Kidney (tissue), 14 donors: ENCODE measurements around the gene KIAA0232. TPM values are rescaled to one million over a fixed set of nuclear protein-coding genes. Genes with fewer than 3 reads are reported as not detected.
"Not testable (repeated sequence)": the region's sequence is repeated elsewhere in the genome, so short reads cannot be mapped to it uniquely, and the experiment has no call there.

Experiments used
- DNase-seq, 5 donors: peaks; one replicate each; pipeline ENCODE4 v3.0.0-alpha.2; 2013 to 2020
- FAIRE-seq: peaks from 2 replicates; lab custom pipeline; 2012; peaks lifted over from hg19 to GRCh38; lab: Jason Lieb, UNC
- H3K27ac ChIP-seq, 2 donors: one replicate each; pipeline ENCODE4 v1.7.0; 2013; ENCODE audit warnings: low read depth in 2 of 2, low read length in 2 of 2, inconsistent platforms in 1 of 2
- H3K27me3 ChIP-seq: one replicate; pipeline ENCODE4 v1.7.1; 2013; ENCODE audit warnings: low read length, inconsistent platforms; ENCODE audit not compliant: control insufficient read depth, insufficient read depth
- H3K36me3 ChIP-seq, 3 donors: one replicate each; pipeline versions ENCODE4 v1.7.0 to v1.7.1; 2013; ENCODE audit warnings: low read length in 3 of 3, control low read depth in 1 of 3, inconsistent platforms in 1 of 3; ENCODE audit not compliant: insufficient read depth in 3 of 3, control insufficient read depth in 2 of 3
- H3K4me1 ChIP-seq, 3 donors: one replicate each; pipeline versions ENCODE4 v1.7.0 to v1.7.1; 2013; ENCODE audit warnings: low read length in 3 of 3, inconsistent platforms in 1 of 3, low read depth in 1 of 3; ENCODE audit not compliant: control insufficient read depth in 2 of 3, insufficient read depth in 2 of 3
- H3K4me3 ChIP-seq, 3 donors: one replicate each; pipeline versions ENCODE4 v1.7.0 to v1.8.1; 2013; ENCODE audit warnings: low read length in 3 of 3, control low read depth in 1 of 3, inconsistent platforms in 1 of 3
- H3K9ac ChIP-seq, 3 donors: one replicate each; pipeline versions ENCODE4 v1.7.0 to v1.7.1; 2013; ENCODE audit warnings: low read length in 3 of 3, control low read depth in 1 of 3, inconsistent platforms in 1 of 3
- H3K9me3 ChIP-seq, 3 donors: one replicate each; pipeline versions ENCODE4 v1.7.0 to v1.7.1; 2013; ENCODE audit warnings: low read length in 3 of 3, control low read depth in 1 of 3, inconsistent platforms in 1 of 3; ENCODE audit not compliant: control insufficient read depth in 2 of 3, insufficient read depth in 1 of 3
- intact Hi-C: fragments of 100-400 bp; cut with DNase I; formaldehyde crosslinking; loops from one replicate; pipeline ENCODE4 v1.11.1; 2022
- polyA plus RNA-seq: library from polyadenylated mRNA; stranded (reverse); fragments of 350-450 nt; fragmentation: Illumina TruSeq; extraction: RNeasy Lipid Tissue Mini Kit (QIAGEN cat#74804); gene quantifications from one replicate; pipeline ENCODE4 v1.2.3, GENCODE V29; 2014; ENCODE audit warnings: low read depth, low replicate concordance; ENCODE audit not compliant: insufficient read depth
- total RNA-seq: library from RNA; stranded (reverse); fragmentation: NEBNext Ultra II Directional; extraction: Animal tissue kit (Norgen Biotek cat#: 25700); gene quantifications from one replicate; pipeline ENCODE4 v1.2.1, GENCODE V29; 2021
- TF ChIP-seq, protein P1 (sequence below): IDR thresholded peaks from 3 replicates; pipeline ENCODE4 v1.5.1; 2012; ENCODE audit warnings: mild to moderate bottlenecking, moderate library complexity, borderline replicate concordance; ENCODE audit not compliant: insufficient read depth; ENCODE audit errors: extremely low read depth
- donor health status: control.
- donor health status: control.
- donor health status: control.
- donor health status: control.
- donor health status: control.
- donor health status: DM: yes; HTN: yes; CAD: no.
- donor health status: Normal renal cell carcinoma (clear cell type).

The KIAA0232 gene
- total and polyA plus RNA-seq, 2 donors from 2014 or later: 14.0 to 39.9 TPM

DNA sequence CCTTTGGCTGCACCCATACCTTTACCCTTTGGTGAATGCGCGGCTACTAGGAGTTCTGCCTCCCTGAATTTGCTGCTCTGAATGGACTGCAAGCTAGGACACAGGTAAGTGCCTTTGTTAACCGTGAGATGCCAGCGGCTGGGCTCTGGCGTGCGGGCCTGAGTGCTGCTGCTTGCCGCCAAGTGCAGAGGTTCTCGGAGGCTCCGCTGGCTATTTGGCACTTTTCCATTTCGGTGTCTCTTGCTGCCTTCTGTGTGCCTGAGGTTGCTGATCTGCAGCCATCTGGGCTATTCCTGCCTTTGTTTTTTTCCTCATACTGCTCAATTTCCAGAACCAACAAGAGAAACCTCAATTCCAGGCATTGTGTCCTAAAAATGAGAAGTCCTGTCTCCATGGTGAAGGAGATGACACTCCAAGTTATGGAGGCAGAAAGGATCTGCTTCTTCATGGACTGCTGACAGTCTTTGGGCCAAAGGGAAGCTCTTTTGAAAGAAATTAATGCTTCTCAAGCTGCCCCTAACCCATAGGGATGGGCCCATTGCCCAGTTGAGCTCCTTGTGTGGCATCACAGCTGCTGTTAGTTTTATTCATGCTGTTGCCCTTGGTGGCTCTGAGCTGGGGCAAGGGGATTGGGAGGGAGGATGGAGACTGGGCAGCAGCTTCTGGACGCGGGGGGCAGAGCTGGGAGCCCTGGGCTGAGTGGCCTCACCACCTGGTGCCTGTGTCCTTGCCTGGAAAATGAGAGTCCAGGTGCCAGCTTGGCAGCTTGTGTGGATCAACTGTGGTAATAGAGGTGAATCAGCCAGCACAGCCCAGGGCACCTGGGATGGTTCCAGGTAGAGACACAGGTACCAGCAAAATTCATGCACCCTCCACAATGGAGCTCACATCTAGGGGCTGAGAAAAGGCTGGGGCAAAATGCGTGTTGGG is 123.3 kb downstream of the KIAA0232 start:
- H3K4me1 ChIP-seq: peaks cover 0 to 21% (median 3%) of the 10 kb centered on the region in 3 donors
- H3K4me3 ChIP-seq: no peak overlapping the region
- H3K36me3 ChIP-seq: no peaks in the 10 kb centered on the region
- TF ChIP-seq, protein P1, sequence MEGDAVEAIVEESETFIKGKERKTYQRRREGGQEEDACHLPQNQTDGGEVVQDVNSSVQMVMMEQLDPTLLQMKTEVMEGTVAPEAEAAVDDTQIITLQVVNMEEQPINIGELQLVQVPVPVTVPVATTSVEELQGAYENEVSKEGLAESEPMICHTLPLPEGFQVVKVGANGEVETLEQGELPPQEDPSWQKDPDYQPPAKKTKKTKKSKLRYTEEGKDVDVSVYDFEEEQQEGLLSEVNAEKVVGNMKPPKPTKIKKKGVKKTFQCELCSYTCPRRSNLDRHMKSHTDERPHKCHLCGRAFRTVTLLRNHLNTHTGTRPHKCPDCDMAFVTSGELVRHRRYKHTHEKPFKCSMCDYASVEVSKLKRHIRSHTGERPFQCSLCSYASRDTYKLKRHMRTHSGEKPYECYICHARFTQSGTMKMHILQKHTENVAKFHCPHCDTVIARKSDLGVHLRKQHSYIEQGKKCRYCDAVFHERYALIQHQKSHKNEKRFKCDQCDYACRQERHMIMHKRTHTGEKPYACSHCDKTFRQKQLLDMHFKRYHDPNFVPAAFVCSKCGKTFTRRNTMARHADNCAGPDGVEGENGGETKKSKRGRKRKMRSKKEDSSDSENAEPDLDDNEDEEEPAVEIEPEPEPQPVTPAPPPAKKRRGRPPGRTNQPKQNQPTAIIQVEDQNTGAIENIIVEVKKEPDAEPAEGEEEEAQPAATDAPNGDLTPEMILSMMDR: no peak
- intact Hi-C loops: no loop called here
- no peak overlapping the region for H3K27ac ChIP-seq
- H3K9me3 ChIP-seq: no peaks in the 10 kb centered on the region
- no peak overlapping the region for H3K9ac ChIP-seq
- FAIRE-seq (no peak), DNase-seq (peak in 1 of 5 donors; percentile 40)
- no peaks in the 10 kb centered on the region for H3K27me3 ChIP-seq

DNA sequence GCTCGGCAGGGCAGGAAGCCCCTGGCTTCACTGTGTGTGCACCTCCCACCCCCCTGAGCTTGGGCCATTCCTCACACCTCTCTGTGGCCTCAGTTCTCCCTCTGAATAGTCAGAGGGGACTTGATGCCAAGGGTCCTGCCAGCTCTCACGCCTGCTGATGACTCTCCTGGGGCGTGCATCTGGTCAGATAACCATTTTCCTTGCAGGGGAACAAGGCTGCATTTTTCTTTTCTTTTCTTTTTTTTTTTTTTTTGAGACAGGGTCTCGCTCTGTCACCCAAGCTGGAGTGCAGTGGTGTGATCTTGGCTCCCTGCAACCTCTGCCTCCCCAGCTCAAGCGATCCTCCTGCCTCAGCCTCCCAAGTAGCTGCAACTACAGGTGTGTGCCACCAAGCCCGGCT is 124.0 kb downstream of the KIAA0232 start:
- H3K36me3 ChIP-seq, H3K4me3 ChIP-seq, DNase-seq, FAIRE-seq, H3K27ac ChIP-seq, H3K27me3 ChIP-seq, H3K9ac ChIP-seq, H3K9me3 ChIP-seq, intact Hi-C loops: not testable (repeated sequence)
- peaks cover 0 to 27% (median 3%) of the 10 kb centered on the region in 3 donors for H3K4me1 ChIP-seq

DNA sequence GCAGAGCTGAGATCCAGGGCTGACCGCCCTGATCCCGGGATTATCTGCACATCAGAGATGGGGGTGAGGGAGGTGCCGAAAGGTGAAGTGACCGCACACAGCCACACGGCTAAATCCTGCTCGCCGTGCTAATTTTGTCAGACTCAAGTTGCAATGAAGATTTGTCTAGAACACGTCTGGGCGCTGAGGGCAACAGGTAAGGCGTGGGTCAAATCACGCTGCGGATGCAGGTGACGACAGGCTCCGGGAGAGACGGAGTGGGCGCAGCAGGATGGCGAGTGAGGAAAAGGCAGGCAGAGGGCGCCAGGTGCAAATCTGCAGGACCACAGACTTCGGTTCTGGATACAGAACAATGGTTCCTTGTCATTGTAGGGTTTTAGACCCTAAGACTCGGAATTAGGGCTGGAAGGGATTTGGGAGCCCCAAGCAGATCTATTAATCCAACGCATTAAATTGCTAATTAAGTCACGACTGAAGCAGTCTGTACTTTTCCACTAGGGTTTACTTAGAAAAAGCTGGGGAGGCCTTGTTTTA is 125.2 kb downstream of the KIAA0232 start:
- TF ChIP-seq, protein P1: peak; percentile 46
- H3K4me3 ChIP-seq: no peak overlapping the region
- FAIRE-seq: no peak
- no peaks in the 10 kb centered on the region for H3K9me3 ChIP-seq
- peaks cover 0 to 25% (median 3%) of the 10 kb centered on the region in 3 donors for H3K4me1 ChIP-seq
- no peaks in the 10 kb centered on the region for H3K36me3 ChIP-seq
- peak in 3 of 5 donors; percentile 61 to 78 (median 73) for DNase-seq
- intact Hi-C loops: no loop called here
- H3K27me3 ChIP-seq: no peaks in the 10 kb centered on the region
- H3K27ac ChIP-seq: no peak overlapping the region
- no peak overlapping the region for H3K9ac ChIP-seq
